ENCODE data around the gene ABCC8.

- no peak for TF ChIP-seq EZH2 (IDR thresholded peaks at IDR 0.05; ENCODE audit: insufficient read depth, poor library complexity, severe bottlenecking)
- no peak for TF ChIP-seq EZH2phosphoT487 (IDR thresholded peaks at IDR 0.05; ENCODE audit: insufficient read depth, low read depth)
Observed at GRCh38 chr11:17498475-17498874, 21.8 kb upstream of the ABCC8 start.

Measured in GM23248 (cell line).